RWPE2 (cell line): ENCODE results near the gene OGG1.

Experiments used
- ATAC-seq: fragments of 200-7000 bp; cut with Tn5 transposase; 3 replicates; pipeline ENCODE4 v1.9.1; 2021; ENCODE audit warnings: low read depth
- DNase-seq: peaks from one replicate; pipeline ENCODE4 v3.0.0-alpha.2; 2020; ENCODE audit warnings: low spot score
- H3K27ac ChIP-seq: fragments of 450-650 bp; 2 replicates; pipeline ENCODE4 v1.5.1; 2017; ENCODE audit warnings: mild to moderate bottlenecking; ENCODE audit not compliant: poor library complexity, severe bottlenecking
- H3K27me3 ChIP-seq: fragments of 250-450 bp; sonication (Bioruptor Pico); 2 replicates; pipeline ENCODE4 v1.5.1; 2021; ENCODE audit warnings: mild to moderate bottlenecking, moderate library complexity; ENCODE audit not compliant: insufficient read depth, poor library complexity, severe bottlenecking
- H3K36me3 ChIP-seq: fragments of 250-450 bp; sonication (Bioruptor Pico); 2 replicates; pipeline ENCODE4 v1.5.1; 2020; ENCODE audit warnings: low read depth, mild to moderate bottlenecking, moderate library complexity
- H3K4me1 ChIP-seq: fragments of 250-450 bp; sonication (Bioruptor Pico); 2 replicates; pipeline ENCODE4 v1.5.1; 2021; ENCODE audit warnings: mild to moderate bottlenecking, moderate library complexity; ENCODE audit not compliant: insufficient read depth, poor library complexity, severe bottlenecking
- H3K4me3 ChIP-seq: fragments of 250-450 bp; sonication (Bioruptor Pico); 2 replicates; pipeline ENCODE4 v1.5.1; 2021; ENCODE audit warnings: mild to moderate bottlenecking, moderate library complexity; ENCODE audit not compliant: severe bottlenecking
- H3K9me3 ChIP-seq: fragments of 250-450 bp; sonication (Bioruptor Pico); 2 replicates; pipeline ENCODE4 v1.5.1; 2021; ENCODE audit warnings: mild to moderate bottlenecking, moderate library complexity; ENCODE audit not compliant: severe bottlenecking
- TF ChIP-seq, protein P1 (sequence below): fragments of 450-650 bp; IDR thresholded peaks from one replicate; pipeline ENCODE4 v1.5.1; 2017; ENCODE audit warnings: mild to moderate bottlenecking, moderate library complexity; ENCODE audit not compliant: poor library complexity, severe bottlenecking

Gene OGG1

GRCh38 chr3:9717563-9717962 is 32.2 kb upstream of the OGG1 start:
- TF ChIP-seq, protein P1, sequence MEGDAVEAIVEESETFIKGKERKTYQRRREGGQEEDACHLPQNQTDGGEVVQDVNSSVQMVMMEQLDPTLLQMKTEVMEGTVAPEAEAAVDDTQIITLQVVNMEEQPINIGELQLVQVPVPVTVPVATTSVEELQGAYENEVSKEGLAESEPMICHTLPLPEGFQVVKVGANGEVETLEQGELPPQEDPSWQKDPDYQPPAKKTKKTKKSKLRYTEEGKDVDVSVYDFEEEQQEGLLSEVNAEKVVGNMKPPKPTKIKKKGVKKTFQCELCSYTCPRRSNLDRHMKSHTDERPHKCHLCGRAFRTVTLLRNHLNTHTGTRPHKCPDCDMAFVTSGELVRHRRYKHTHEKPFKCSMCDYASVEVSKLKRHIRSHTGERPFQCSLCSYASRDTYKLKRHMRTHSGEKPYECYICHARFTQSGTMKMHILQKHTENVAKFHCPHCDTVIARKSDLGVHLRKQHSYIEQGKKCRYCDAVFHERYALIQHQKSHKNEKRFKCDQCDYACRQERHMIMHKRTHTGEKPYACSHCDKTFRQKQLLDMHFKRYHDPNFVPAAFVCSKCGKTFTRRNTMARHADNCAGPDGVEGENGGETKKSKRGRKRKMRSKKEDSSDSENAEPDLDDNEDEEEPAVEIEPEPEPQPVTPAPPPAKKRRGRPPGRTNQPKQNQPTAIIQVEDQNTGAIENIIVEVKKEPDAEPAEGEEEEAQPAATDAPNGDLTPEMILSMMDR = no peak
- ATAC-seq (no peak), DNase-seq (no peak)
- H3K27me3 ChIP-seq = no peaks in the 10 kb centered on the region
- H3K9me3 ChIP-seq = no peaks in the 10 kb centered on the region
- H3K36me3 ChIP-seq = no peaks in the 10 kb centered on the region
- H3K4me1 ChIP-seq = no peaks in the 10 kb centered on the region
- H3K27ac ChIP-seq = no peak overlapping the region
- H3K4me3 ChIP-seq = no peak overlapping the region

GRCh38 chr3:9718118-9718517 is 31.6 kb upstream of the OGG1 start:
- no peaks in the 10 kb centered on the region for H3K36me3 ChIP-seq
- DNase-seq = no peak
- no peaks in the 10 kb centered on the region for H3K9me3 ChIP-seq
- no peak for ATAC-seq
- H3K4me1 ChIP-seq = no peaks in the 10 kb centered on the region
- no peak overlapping the region for H3K4me3 ChIP-seq
- no peaks in the 10 kb centered on the region for H3K27me3 ChIP-seq
- H3K27ac ChIP-seq = no peak overlapping the region
- TF ChIP-seq, protein P1 = no peak

- TF ChIP-seq, protein P1 = no peak
- H3K4me3 ChIP-seq = no peak overlapping the region
- no peaks in the 10 kb centered on the region for H3K4me1 ChIP-seq
- no peaks in the 10 kb centered on the region for H3K9me3 ChIP-seq
- H3K27me3 ChIP-seq = no peaks in the 10 kb centered on the region
- ATAC-seq (0 out of 3 replicates have a peak, but pooled peaks have one; percentile 40), DNase-seq (no peak)
- no peaks in the 10 kb centered on the region for H3K36me3 ChIP-seq
- H3K27ac ChIP-seq = no peak overlapping the region
Measured at GRCh38 chr3:9721015-9721699, 28.6 kb upstream of the OGG1 start.

GRCh38 chr3:9721700-9722060 is 28.1 kb upstream of the OGG1 start:
- Histone ChIP-seq H3K4me1 (no peaks in the 10 kb centered on the region), H3K9me3 (no peaks in the 10 kb centered on the region), H3K4me3 (no peak overlapping the region), H3K36me3 (no peaks in the 10 kb centered on the region), H3K27ac (no peak overlapping the region), H3K27me3 (no peaks in the 10 kb centered on the region)
- TF ChIP-seq, protein P1 = no peak
- no peak for DNase-seq
- ATAC-seq = no peak

- Histone ChIP-seq H3K4me3 (no peak overlapping the region), H3K27ac (no peak overlapping the region), H3K36me3 (no peaks in the 10 kb centered on the region), H3K4me1 (no peaks in the 10 kb centered on the region), H3K27me3 (no peaks in the 10 kb centered on the region), H3K9me3 (no peaks in the 10 kb centered on the region)
- DNase-seq = no peak
- ATAC-seq = no peak
- TF ChIP-seq, protein P1 = no peak
Measured at GRCh38 chr3:9725775-9726515, 23.8 kb upstream of the OGG1 start.
